Inflammatory macrophage treated with lipopolysaccharide for 4 hours (primary cell): ENCODE measurements around the gene WNK1.
"Not testable (repeated sequence)": the region's sequence is repeated elsewhere in the genome, so short reads cannot be mapped to it uniquely, and the experiment has no call there.

Experiments used
- DNase-seq: peaks from one replicate; pipeline ENCODE4 v3.0.0-alpha.2; 2020

The WNK1 gene

DNA sequence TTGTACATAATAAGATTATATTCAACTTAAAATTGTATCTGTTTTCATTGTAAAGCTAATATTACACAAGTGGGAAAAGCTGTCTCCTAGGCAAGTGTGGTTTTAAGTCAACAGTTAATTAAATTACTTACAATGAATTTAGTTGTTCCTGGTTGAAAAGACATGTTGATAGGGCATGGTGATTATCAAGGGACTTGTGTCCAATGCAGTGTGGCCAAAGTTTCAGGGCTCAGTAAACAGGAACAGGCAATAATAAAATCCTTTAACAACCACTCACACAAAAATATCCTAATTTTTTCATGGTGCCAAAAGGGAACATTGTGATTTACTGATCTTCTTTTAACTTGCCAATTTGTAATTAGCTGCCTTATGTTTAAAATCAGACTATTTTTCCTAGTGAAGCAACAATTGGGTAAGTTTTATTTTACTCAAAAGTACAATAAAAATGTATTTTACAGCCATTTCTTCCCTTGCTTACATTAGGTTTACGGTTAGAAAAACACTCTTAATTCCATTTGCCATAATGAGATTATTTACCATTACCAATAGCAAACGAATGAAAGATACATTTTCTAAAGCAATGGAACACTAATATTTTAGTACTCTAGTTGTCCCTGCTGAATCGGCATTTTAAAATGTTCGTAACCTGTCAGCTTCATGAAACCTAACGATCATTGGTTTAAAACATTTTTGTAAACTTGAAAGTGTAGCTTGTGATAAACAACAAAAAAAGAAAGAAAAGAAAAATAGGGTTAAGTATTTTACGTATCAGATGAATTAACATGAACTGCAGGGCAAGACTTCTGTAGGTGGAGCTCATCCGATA is 1.8 kb upstream of the WNK1 start:
- no peak for DNase-seq

DNA sequence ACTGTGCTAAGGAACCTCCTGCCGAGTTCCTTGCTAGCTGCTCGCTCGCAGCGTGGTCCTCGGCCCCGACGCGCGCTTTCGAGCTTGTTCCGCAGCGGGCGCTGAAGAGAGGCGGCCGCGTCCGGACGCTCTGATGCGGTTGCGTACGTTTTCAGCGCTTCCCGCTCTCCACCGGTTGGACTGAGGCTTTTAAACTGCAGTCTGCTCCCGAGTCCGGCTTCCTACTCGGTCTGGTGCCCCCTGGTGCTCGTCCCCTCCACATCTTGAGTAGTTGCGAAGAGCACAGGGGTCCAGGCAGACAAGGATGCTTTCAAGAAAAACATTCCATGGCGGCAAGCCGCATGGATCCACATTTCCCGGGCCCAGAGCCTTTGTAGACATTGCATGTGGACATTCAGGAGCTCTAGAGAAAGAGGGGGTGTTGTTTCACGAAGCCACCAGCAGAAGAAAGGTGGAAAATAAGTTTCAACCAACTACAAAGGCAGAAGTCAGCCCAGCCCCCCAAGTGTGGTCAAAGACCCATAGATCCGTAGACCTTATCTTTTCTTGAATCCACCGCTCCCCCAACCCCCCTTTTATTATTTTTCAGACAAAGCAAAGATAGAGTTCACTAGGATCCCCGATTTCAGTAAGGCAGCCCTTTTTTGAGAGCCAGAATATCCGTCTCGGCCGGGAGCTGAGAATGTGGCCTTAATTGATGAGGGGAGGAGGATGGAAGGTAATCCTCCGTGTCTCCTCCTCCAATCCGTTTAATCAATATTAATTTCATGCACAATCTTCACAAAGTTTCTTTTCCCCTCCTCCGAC is 984 bp upstream of the WNK1 start:
- DNase-seq = peak; percentile 95

- DNase-seq = peak; percentile 57
Measured at GRCh38 chr12:752695-753610, 574 bp downstream of the WNK1 start.

DNA sequence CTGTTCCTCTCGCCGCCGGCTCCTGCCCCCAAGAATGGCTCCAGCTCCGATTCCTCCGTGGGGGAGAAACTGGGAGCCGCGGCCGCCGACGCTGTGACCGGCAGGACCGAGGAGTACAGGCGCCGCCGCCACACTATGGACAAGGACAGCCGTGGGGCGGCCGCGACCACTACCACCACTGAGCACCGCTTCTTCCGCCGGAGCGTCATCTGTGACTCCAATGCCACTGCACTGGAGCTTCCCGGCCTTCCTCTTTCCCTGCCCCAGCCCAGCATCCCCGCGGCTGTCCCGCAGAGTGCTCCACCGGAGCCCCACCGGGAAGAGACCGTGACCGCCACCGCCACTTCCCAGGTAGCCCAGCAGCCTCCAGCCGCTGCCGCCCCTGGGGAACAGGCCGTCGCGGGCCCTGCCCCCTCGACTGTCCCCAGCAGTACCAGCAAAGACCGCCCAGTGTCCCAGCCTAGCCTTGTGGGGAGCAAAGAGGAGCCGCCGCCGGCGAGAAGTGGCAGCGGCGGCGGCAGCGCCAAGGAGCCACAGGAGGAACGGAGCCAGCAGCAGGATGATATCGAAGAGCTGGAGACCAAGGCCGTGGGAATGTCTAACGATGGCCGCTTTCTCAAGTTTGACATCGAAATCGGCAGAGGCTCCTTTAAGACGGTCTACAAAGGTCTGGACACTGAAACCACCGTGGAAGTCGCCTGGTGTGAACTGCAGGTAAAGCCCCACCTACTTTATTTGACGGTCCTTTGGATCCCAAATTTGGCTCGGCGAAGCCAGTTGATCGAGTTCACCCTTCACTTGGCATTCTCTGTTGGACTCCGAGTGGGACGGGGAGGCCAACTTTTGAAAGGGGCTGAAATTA is 1.5 kb downstream of the WNK1 start:
- DNase-seq = peak; percentile 61

- peak; percentile 15 for DNase-seq
Measured at GRCh38 chr12:754473-754820, 2.1 kb downstream of the WNK1 start.

DNA sequence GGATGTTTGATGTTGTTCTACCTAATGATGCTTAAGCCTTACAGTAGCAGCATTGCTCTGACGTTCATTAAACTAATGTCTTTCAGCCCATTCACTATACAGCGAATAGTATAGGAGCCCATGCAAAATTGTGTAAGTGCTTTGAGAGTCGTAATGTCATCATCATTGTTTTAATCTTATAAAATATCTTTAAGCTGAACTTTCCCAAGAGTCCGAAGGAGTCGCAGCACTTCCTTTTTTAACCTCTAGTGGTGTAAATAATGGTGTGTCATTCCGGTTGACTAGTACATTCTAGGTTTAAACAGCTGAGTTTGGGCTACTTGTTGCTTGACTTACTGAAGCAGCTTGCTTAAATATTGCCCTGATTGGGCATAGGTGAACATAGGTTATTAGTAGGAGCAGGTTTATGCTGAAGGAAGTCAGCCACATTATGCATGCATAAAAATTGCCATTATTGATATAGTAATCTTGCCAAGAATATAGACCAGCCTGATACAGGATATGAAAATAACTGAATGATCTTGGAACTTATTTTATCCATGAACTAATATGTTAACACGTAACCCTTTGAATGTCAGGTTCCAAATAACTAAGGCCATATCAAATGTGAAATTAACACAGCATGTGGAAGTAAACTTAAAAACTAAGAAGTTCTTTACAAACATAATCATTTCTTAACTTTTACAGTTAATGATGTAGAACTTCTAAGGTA is 2.6 kb downstream of the WNK1 start:
- DNase-seq = peak; percentile 91

DNA sequence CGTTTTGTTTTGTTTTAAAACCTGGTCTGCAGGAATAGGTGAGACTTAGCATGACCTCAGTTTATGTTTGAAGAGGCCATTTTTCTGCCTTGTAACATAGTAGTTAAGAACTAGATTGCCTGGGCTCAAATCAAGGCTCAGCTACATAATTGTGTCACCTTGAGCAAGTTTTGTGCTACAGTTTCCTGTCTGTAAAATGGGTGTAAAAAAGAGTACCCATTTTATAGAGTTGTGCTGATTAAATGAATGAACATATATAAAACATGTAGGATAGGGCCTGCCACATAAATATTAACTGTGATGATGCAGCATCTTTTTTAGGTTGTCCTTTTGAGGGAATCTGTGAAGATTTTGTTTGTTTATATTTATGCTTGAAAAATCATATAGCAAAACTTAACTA is 7.2 kb downstream of the WNK1 start:
- DNase-seq = no peak

GRCh38 chr12:761256-761655 is 8.9 kb downstream of the WNK1 start:
- no peak for DNase-seq

DNA sequence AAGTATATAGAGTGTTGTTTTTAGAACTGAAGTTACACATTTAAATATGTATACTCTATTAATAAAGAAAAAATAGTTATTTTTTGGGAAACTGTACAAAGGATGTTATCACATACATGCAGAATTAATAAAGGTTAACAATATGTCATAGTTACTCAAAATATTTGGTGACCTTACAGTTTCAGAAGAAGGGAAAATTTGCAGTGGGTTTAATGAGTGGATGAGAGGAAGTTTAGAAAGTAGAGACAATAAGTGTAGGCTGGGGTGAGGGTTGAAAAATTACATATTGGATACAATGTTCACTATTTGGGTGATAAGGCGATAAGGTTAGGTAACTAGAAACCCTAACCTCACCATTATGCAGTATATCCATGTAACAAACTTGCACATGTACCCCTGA is 13.5 kb downstream of the WNK1 start:
- peak; percentile 58 for DNase-seq

DNA sequence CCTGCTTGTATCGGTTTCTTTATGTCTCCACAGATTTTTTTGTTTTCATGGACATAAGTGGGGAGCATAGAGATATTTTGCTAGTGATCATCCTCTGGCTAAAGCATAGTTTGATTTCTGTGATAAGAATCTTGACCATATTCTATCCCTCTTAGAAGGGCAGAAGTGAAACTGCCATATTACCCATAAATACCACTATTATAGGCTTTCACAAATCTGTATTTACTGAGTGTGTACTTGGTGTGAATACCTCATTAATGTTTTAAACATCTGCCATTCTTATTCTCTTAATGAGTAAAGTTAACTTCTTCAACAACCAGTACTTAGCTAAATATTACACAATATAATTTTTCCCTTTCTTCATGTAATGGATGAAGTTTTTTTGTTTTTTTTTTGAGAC is 16.1 kb downstream of the WNK1 start:
- peak; percentile 23 for DNase-seq

GRCh38 chr12:770479-770878 is 18.1 kb downstream of the WNK1 start:
- DNase-seq = no peak

DNA sequence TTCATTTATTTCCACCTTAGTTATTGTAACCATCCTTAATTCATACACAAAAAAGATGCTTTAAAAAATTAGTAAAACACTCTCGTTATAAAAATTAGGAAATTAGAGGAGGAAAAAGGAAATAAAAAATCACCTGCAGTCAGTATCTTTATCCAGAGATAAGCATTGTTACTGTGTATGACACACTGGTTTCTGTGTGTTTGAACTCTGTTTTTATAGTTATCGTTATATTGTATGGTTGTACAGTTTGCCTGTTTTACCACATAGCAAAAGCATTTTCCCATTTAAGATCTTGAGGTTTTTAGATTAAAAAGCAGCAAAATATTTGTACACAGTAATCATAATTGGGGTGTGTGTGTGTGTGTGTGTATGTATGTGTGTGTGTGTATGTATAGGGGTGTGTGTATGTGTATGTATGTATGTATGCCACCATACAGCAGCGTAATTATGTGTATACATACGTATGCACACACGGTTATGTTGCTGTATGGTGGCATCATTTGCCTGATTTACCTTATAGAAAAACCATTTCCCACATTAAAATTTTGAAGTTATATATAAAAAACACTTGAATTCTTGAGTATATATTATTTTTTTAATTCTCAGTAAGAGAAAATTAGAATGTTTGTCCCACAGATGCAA is 19.8 kb downstream of the WNK1 start:
- DNase-seq = no peak

DNA sequence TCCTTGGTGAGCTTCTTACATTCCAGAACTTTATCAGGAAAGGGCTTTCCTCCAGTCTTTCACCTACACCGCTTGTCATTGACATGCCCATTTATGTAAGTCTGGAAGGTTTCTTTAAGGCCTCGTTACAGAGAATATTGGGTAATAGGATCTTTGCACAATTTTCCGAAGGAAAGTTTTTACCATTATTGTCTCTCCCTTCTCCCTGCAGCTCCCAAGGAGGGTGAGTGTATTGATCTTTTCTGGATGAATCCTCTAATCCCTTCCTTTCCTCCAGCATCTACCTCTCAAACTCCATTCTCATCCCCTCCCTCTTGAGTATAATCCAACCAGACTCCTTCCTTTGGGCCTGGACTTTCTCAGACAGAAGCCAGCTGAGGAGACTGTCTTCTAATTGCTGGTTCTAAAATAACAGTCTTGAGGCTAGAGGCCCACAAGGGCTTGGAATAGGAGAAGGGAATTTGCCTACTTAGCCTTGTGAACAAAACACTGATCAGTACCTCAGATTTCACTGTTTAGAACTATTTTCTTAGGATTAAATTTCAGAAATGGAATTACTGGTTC is 21.8 kb downstream of the WNK1 start:
- peak; percentile 50 for DNase-seq

GRCh38 chr12:775973-776771 is 23.8 kb downstream of the WNK1 start:
- DNase-seq = not testable (repeated sequence)

DNA sequence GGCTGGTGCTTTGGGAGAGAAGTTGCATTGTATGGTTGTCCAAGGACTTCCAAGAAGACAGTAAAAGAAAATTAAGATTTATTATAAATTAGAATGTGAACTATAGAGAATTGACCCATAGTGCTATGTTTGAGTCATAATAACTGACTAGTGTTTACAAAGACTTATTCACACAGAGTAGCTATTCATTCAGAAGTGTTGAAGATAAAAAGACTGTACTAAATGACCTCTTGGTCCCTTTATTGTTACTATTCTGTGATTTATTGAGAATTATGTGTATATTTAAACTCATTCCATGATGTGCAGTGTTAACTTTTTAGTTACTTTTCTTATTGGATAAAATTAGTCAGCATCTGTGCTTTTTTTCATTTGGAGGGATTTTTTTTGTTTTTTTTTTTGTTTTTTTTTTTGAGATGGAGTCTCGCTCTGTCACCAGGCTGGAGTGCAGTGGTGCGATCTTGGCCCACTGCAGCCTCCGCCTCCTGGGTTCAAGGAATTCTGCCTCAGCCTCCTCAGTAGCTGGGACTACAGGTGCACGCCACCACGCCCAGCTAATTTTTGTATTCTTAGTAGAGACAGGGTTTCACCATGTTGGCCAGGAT is 24.5 kb downstream of the WNK1 start:
- DNase-seq = not testable (repeated sequence)

DNA sequence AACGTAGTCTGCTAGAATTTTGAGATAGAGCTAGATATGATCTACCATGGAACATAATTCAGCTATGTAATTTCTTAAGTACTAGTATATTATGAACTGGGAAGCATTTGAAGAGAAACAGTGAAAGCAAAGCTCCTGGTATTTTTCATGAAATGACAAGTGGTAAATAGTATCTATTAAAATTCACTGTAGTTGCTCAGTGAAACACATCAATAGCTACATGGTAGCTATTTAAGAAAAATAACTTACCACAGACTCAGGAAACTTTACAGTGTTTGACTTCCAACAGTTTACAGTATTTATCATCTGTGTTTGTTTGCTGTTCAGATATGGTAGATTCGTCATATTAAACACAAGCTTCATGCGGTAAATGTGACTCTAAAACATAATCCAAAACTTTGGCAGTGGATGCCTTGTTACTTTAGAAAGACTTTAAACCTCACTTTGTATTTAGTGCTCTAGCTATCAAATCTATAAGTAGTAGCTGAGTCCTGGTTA is 25.2 kb downstream of the WNK1 start:
- DNase-seq = no peak

- DNase-seq = no peak
Measured at GRCh38 chr12:778615-779014, 26.2 kb downstream of the WNK1 start.

GRCh38 chr12:779745-780734 is 27.7 kb downstream of the WNK1 start:
- DNase-seq = peak; percentile 69
